Lung (tissue), 12 donors: Measurements from ENCODE around the gene TNNC1. TPM values are rescaled to one million over a fixed set of nuclear protein-coding genes. Genes with fewer than 3 reads are reported as not detected.

Experiments used
- ATAC-seq: fragments of 200-7000 bp; cut with Tn5 transposase; one replicate; pipeline ENCODE4 v1.9.1; 2020; ENCODE audit warnings: moderate number of reproducible peaks; ENCODE audit not compliant: insufficient read depth, low FRiP score
- DNase-seq, 3 donors: peaks; one replicate each; pipeline ENCODE4 v3.0.0-alpha.2; 2013 to 2017
- H3K27ac ChIP-seq, 2 donors: one replicate each; pipeline ENCODE4 v1.5.1; 2013; ENCODE audit warnings: mild to moderate bottlenecking in 2 of 2, moderate library complexity in 2 of 2, control low read depth in 1 of 2, inconsistent platforms in 1 of 2, low read depth in 1 of 2, low read length in 1 of 2
- H3K27me3 ChIP-seq, 3 donors: one replicate each; pipeline ENCODE4 v1.5.1; 2013; ENCODE audit warnings: low read length in 2 of 3; ENCODE audit not compliant: control insufficient read depth in 3 of 3, insufficient read depth in 3 of 3
- H3K36me3 ChIP-seq, 4 donors: one replicate each; pipeline ENCODE4 v1.5.1; 2013; ENCODE audit warnings: low read length in 4 of 4, mild to moderate bottlenecking in 1 of 4, moderate library complexity in 1 of 4; ENCODE audit not compliant: control insufficient read depth in 4 of 4, insufficient read depth in 4 of 4
- H3K4me1 ChIP-seq, 5 donors: one replicate each; pipeline ENCODE4 v1.5.1; 2013; ENCODE audit warnings: low read length in 5 of 5, mild to moderate bottlenecking in 2 of 5, moderate library complexity in 1 of 5; ENCODE audit not compliant: control insufficient read depth in 5 of 5, insufficient read depth in 5 of 5
- H3K4me3 ChIP-seq: one replicate; pipeline ENCODE4 v1.5.1; 2013; ENCODE audit warnings: mild to moderate bottlenecking, control low read depth, moderate library complexity
- H3K9ac ChIP-seq, 2 donors: one replicate each; pipeline ENCODE4 v1.5.1; 2013; ENCODE audit warnings: low read length in 2 of 2, control low read depth in 1 of 2; ENCODE audit not compliant: insufficient read depth in 1 of 2
- H3K9me3 ChIP-seq, 4 donors: one replicate each; pipeline ENCODE4 v1.5.1; 2013; ENCODE audit warnings: low read length in 3 of 4, mild to moderate bottlenecking in 1 of 4, moderate library complexity in 1 of 4; ENCODE audit not compliant: control insufficient read depth in 4 of 4, insufficient read depth in 3 of 4
- WGBS, 2 donors: extraction: QIAGEN DNeasy Blood & Tissue Kit; methylation state at CpG; one replicate each; pipeline ENCODE4 v1.1.7; 2013; 5-methylcytosine and 5-hydroxymethylcytosine counted together
- polyA plus RNA-seq, 2 donors: library from polyadenylated mRNA; stranded (reverse); fragments of 200-250 nt; gene quantifications; one replicate each; pipeline ENCODE4 v1.2.1, GENCODE V29; 2013
- total RNA-seq, 2 donors: library from RNA; depleted of rRNA in 1 of 2; stranded (reverse); fragments of >200 nt in 1 of 2; gene quantifications; one replicate each; pipeline ENCODE4 v1.2.1, GENCODE V29; 2014 to 2021
- TF ChIP-seq, protein P1 (sequence below): IDR thresholded peaks from 2 replicates; pipeline ENCODE4 v1.5.1; 2012; ENCODE audit warnings: mild to moderate bottlenecking; ENCODE audit errors: control extremely low read depth, extremely low read depth
- donor health status: control.
- donor health status: control.
- donor health status: Bipolar disorder and iron deficiency.
- donor health status: healthy.
- donor health status: DM: yes; HTN: yes; CAD: no.

Gene TNNC1
- total and polyA plus RNA-seq, 4 donors = 17.3 to 250 (median 33.4) TPM

DNA sequence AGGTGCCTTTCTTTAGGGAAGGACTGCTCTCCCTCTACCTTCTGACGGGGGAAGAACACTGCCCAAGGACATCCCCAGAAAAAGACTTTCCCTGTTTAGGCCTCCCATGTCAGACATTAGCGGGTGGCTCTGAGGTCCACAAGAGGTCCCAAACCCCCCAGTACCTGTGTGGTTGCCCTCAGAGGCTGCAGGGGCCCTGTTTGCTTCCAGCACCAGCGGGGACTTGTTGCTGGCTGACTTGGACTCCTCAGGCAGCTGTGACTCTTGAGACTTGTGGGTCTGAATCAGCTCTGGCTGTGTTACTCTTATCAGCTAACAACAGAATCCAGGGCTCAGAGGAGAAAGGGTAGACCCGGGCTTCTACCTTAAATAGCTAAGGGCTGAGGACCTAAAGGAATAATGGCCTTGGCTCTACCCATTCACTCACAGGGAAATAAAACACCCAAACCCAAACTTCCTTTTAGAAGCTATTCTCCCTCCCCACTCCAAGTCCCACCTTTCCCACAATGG lies 48.2 kb downstream of the TNNC1 start:
- H3K36me3 ChIP-seq = peaks cover 19 to 71% (median 49%) of the 10 kb centered on the region in 4 donors
- ATAC-seq = no peak

DNA sequence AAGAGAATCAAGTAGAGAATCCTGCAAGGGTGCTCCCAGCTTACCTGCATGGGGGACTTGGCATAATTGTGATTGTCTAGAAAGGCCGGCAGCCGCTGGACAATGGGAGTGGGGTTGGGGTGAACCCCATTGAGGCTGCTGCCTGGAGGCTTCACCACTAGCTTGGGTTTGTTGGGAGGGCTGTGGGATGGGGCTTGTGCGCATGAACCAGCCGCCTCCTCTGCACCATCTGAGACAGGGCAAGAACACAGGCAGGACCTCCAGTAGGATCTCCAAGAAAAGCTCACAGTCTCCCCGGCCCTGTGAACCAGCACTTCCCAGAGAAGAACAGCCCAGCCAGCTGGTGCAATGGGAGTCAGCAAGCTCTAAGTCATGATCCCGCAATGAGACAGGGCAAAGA lies 48.8 kb downstream of the TNNC1 start:
- DNase-seq = no peak
- ATAC-seq = no peak

More for the DNA sequence above, 48.2 kb downstream of the TNNC1 start:
- TF ChIP-seq, protein P1, sequence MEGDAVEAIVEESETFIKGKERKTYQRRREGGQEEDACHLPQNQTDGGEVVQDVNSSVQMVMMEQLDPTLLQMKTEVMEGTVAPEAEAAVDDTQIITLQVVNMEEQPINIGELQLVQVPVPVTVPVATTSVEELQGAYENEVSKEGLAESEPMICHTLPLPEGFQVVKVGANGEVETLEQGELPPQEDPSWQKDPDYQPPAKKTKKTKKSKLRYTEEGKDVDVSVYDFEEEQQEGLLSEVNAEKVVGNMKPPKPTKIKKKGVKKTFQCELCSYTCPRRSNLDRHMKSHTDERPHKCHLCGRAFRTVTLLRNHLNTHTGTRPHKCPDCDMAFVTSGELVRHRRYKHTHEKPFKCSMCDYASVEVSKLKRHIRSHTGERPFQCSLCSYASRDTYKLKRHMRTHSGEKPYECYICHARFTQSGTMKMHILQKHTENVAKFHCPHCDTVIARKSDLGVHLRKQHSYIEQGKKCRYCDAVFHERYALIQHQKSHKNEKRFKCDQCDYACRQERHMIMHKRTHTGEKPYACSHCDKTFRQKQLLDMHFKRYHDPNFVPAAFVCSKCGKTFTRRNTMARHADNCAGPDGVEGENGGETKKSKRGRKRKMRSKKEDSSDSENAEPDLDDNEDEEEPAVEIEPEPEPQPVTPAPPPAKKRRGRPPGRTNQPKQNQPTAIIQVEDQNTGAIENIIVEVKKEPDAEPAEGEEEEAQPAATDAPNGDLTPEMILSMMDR = no peak
- H3K9ac ChIP-seq = no peak overlapping the region
- peaks cover 4 to 14% (median 7%) of the 10 kb centered on the region in 5 donors for H3K4me1 ChIP-seq
- no peaks in the 10 kb centered on the region for H3K9me3 ChIP-seq
- DNase-seq = no peak
- H3K27me3 ChIP-seq = no peaks in the 10 kb centered on the region
- no peak overlapping the region for H3K4me3 ChIP-seq
- WGBS, 2 donors = 95 to 100% methylated on average over 4 of the region's 4 CpGs
- H3K27ac ChIP-seq = no peak overlapping the region

DNA sequence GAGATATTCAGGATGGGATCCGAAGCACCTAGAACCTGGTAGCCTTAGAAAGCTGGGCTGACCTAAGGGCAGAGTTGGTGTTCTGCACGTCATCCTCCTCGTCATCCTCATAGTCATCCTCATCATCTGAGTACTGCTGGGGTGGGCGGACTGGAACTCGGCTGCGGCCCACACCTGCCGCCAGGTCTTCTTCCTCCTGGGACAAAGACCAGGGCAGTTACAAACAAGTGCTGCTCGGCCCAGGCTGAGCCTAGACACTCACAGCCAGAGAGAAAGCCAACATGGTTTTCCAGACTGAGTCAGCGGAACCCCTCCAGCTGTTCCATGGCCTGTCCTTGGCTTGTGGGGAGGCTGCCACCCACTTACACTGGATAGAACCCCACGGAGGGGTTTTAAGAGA lies 49.5 kb downstream of the TNNC1 start:
- Histone ChIP-seq H3K36me3 (peaks cover 19 to 74% (median 49%) of the 10 kb centered on the region in 4 donors), H3K27ac (no peak overlapping the region), H3K9ac (no peak overlapping the region), H3K27me3 (no peaks in the 10 kb centered on the region), H3K9me3 (no peaks in the 10 kb centered on the region), H3K4me1 (peaks cover 4 to 13% (median 7%) of the 10 kb centered on the region in 5 donors), H3K4me3 (no peak overlapping the region)
- TF ChIP-seq, protein P1 = no peak
- 92 to 96% methylated on average over 10 of the region's 10 CpGs for whole genome bisulfite sequencing, 2 donors
- DNase-seq (no peak), ATAC-seq (no peak)

More for the DNA sequence above, 48.8 kb downstream of the TNNC1 start:
- Histone ChIP-seq H3K36me3 (peaks cover 19 to 71% (median 49%) of the 10 kb centered on the region in 4 donors), H3K27ac (no peak overlapping the region), H3K9me3 (no peaks in the 10 kb centered on the region), H3K27me3 (no peaks in the 10 kb centered on the region), H3K4me3 (no peak overlapping the region), H3K4me1 (peaks cover 4 to 14% (median 7%) of the 10 kb centered on the region in 5 donors), H3K9ac (no peak overlapping the region)
- TF ChIP-seq, protein P1 = no peak
- WGBS, 2 donors = 95 to 97% methylated on average over 6 of the region's 6 CpGs

DNA sequence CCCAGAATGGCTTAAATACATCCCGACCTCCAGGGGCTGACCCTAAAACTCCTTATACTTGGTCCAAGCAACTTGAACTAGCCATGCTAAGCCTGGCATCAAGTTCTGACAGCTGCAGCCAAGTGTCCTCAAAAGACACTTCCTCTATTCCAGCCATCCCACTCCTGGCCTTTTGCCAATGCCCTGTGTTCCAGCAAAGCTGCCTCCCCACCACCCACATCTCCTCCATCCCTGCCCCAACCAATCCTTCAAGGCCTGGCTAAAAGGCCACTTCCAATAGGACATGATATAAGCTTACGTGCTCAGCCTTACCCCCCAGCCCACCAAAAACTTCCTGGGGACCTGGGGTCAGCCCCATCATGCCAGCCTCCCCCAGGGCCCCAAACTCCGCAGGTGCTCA lies 49.9 kb downstream of the TNNC1 start:
- TF ChIP-seq, protein P1 = no peak
- Histone ChIP-seq H3K27ac (no peak overlapping the region), H3K9me3 (no peaks in the 10 kb centered on the region), H3K36me3 (peaks cover 19 to 74% (median 51%) of the 10 kb centered on the region in 4 donors), H3K4me1 (peaks cover under 1 to 8% (median 6%) of the 10 kb centered on the region in 5 donors), H3K4me3 (no peak overlapping the region), H3K9ac (no peak overlapping the region), H3K27me3 (no peaks in the 10 kb centered on the region)
- 87 to 100% methylated on average over 3 of the region's 3 CpGs for WGBS, 2 donors
- ATAC-seq = no peak
- no peak for DNase-seq
